B cell (primary cell): ENCODE measurements around the gene EIF3K.

Experiments
- EZH2 ChIP-seq: IDR thresholded peaks from 2 replicates; pipeline ENCODE4 v1.6.1; 2012; ENCODE audit warnings: borderline replicate concordance, low read depth, mild to moderate bottlenecking, moderate library complexity, low read length; ENCODE audit not compliant: insufficient read depth, poor library complexity, severe bottlenecking
- TF ChIP-seq, protein P1 (sequence below): fragments of 200-600 bp; IDR thresholded peaks from one replicate; pipeline ENCODE4 v1.8.0; 2022; ENCODE audit warnings: antibody characterized with exemption, mild to moderate bottlenecking

GRCh38 chr19:38682872-38683392, 63.9 kb downstream of the EIF3K start:
- TF ChIP-seq, protein P1, sequence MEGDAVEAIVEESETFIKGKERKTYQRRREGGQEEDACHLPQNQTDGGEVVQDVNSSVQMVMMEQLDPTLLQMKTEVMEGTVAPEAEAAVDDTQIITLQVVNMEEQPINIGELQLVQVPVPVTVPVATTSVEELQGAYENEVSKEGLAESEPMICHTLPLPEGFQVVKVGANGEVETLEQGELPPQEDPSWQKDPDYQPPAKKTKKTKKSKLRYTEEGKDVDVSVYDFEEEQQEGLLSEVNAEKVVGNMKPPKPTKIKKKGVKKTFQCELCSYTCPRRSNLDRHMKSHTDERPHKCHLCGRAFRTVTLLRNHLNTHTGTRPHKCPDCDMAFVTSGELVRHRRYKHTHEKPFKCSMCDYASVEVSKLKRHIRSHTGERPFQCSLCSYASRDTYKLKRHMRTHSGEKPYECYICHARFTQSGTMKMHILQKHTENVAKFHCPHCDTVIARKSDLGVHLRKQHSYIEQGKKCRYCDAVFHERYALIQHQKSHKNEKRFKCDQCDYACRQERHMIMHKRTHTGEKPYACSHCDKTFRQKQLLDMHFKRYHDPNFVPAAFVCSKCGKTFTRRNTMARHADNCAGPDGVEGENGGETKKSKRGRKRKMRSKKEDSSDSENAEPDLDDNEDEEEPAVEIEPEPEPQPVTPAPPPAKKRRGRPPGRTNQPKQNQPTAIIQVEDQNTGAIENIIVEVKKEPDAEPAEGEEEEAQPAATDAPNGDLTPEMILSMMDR = no peak
- no peak for TF ChIP-seq EZH2
